OCI-LY1 (cell line): Measurements from ENCODE around the gene CWC15.

Experiments used
- CTCF ChIP-seq: fragments of 200-600 bp; sonication (generic), shearing (Covaris generic); IDR thresholded peaks from 2 replicates; pipeline ENCODE4 v1.5.1; 2017; ENCODE audit warnings: mild to moderate bottlenecking, antibody characterized with exemption, low read length, moderate library complexity, mixed read lengths
- EZH2 ChIP-seq: fragments of 200-600 bp; sonication (generic), shearing (Covaris generic); IDR thresholded peaks from 2 replicates; pipeline ENCODE4 v1.8.0; 2017; ENCODE audit warnings: borderline replicate concordance, mixed run types, mild to moderate bottlenecking, antibody characterized with exemption, low read length, moderate library complexity, mixed read lengths

GRCh38 chr11:95014184-95014821, 40.9 kb upstream of the CWC15 start:
- TF ChIP-seq CTCF: no peak
- TF ChIP-seq EZH2: no peak
